Measurements from ENCODE around the gene TCIRG1.
"Not testable (repeated sequence)": the region's sequence is repeated elsewhere in the genome, so short reads cannot be mapped to it uniquely, and the experiment has no call there.

Gene TCIRG1

DNA sequence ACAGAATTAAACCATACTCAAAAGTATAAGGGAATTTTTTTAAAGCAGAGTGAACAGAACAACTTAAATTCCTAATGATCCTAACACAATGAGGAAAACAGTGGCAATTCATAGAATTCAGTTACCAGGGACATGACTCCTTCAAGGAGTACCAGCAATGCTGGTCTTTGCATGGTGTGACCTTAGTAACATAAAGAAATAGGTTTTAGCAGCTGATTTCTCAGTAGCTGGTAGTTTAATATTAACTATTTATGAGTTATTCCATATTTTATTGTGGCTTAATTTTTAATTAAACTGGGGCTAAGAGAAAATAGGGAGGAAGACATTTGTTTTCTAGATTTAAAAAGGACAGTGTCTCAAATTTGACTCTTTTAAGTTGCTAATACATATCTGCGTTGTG, 51.5 kb downstream of the TCIRG1 start:
- Histone ChIP-seq H3K27ac (ENCODE audit: low read depth, low read length) (no peak overlapping the region), H3K36me3 (ENCODE audit: control insufficient read depth, insufficient read depth, low read length) (peaks cover 11% of the 10 kb centered on the region), H3K9me3 (ENCODE audit: control insufficient read depth, insufficient read depth, low read depth, low read length) (no peaks in the 10 kb centered on the region), H3K9ac (ENCODE audit: low read length) (no peak overlapping the region), H3K4me3 (ENCODE audit: low read depth, low read length) (no peak overlapping the region), H3K27me3 (ENCODE audit: control insufficient read depth, insufficient read depth, low read length) (no peaks in the 10 kb centered on the region), H3K4me1 (ENCODE audit: control insufficient read depth, insufficient read depth, low read length) (no peaks in the 10 kb centered on the region)

DNA sequence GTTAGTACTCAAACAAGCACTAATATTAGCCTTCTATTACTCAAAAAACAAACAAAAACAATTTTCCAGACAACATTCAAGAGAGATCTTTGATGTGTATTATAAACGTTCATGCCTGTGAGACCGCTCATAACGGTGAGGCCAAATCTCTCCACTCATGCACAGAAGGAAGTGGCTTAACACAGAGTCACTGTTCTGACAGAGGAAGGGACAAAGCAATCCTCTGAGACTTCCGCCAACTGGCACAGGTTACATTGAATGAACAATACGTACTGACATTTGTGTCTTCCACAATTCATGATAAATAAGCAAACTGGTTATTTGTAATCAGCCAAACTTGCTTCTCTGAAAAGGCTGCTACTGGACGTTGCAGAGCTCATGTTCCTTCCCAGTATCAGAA, 51.9 kb downstream of the TCIRG1 start:
- H3K27me3 ChIP-seq (ENCODE audit: control insufficient read depth, insufficient read depth, low read length), result no peaks in the 10 kb centered on the region
- no peak overlapping the region for H3K27ac ChIP-seq (ENCODE audit: low read depth, low read length)
- H3K4me3 ChIP-seq (ENCODE audit: low read depth, low read length), result no peak overlapping the region
- no peaks in the 10 kb centered on the region for H3K4me1 ChIP-seq (ENCODE audit: control insufficient read depth, insufficient read depth, low read length)
- no peak overlapping the region for H3K9ac ChIP-seq (ENCODE audit: low read length)
- peaks cover 11% of the 10 kb centered on the region for H3K36me3 ChIP-seq (ENCODE audit: control insufficient read depth, insufficient read depth, low read length)
- H3K9me3 ChIP-seq (ENCODE audit: control insufficient read depth, insufficient read depth, low read depth, low read length), result no peaks in the 10 kb centered on the region

DNA sequence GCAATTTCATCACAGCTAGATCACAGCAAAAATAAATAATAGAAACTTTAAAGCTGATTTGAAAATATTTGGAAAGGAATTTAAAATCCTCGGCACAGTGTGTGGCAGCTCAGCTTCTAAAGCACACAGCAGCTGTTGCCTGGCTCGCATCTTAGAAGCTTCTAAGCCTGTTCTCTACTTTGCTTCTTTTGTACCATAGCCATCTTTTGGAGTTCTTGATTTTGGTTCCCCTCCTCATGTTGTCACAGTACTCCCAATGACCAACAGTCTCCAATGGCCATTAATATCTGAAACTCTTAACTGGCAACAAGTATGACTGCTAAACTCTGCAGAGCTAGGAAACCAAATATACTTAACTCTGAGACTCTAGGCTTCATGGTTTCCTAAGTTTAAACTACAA, 53.6 kb downstream of the TCIRG1 start:
- Histone ChIP-seq H3K36me3 (ENCODE audit: control insufficient read depth, insufficient read depth, low read length) (peaks cover 16% of the 10 kb centered on the region), H3K27me3 (ENCODE audit: control insufficient read depth, insufficient read depth, low read length) (no peaks in the 10 kb centered on the region), H3K27ac (ENCODE audit: low read depth, low read length) (no peak overlapping the region), H3K4me1 (ENCODE audit: control insufficient read depth, insufficient read depth, low read length) (no peaks in the 10 kb centered on the region), H3K9me3 (ENCODE audit: control insufficient read depth, insufficient read depth, low read depth, low read length) (no peaks in the 10 kb centered on the region), H3K9ac (ENCODE audit: low read length) (no peak overlapping the region), H3K4me3 (ENCODE audit: low read depth, low read length) (no peak overlapping the region)

DNA sequence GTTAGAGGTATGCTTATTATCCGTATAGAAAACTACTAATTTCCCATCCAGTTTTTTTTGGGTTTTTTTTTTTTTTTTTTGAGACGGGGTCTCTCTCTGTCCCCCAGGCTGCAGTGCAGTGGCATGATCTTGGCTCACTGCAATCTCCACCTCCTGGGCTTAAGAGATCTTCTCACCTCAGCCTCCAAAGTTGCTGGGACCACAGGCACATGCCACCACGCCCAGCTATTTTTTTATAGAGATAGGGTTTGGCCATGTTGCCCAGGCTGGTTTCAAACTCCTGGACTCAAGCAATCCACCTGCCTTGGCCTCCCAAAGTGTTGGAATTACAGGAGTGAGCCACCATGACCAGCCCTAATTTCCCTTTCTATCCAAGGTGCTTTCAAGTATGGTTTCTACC, 54.1 kb downstream of the TCIRG1 start:
- not testable (repeated sequence) for H3K4me3 ChIP-seq (ENCODE audit: low read depth, low read length); H3K9ac ChIP-seq (ENCODE audit: low read length); H3K27ac ChIP-seq (ENCODE audit: low read depth, low read length); H3K9me3 ChIP-seq (ENCODE audit: control insufficient read depth, insufficient read depth, low read depth, low read length); H3K4me1 ChIP-seq (ENCODE audit: control insufficient read depth, insufficient read depth, low read length); H3K27me3 ChIP-seq (ENCODE audit: control insufficient read depth, insufficient read depth, low read length)
- H3K36me3 ChIP-seq (ENCODE audit: control insufficient read depth, insufficient read depth, low read length), result peaks cover 20% of the 10 kb centered on the region

DNA sequence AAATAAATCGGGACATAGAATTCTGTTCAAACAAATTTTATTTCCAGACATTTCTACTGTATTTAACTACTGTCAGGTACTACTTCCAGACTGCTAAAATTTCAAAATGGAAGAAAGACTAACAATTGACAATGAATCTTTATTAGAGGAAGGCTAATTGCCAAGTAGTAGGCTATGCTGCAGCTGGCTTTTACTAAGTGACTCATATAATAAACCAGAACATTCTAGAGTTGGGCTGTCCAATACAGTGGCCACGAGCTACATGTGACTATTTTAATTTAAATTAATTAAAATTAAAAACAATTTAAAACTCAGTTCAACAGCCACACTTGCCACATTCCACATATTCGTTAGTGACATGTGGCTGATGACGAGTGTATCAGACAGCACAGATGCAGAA, 54.7 kb downstream of the TCIRG1 start:
- no peaks in the 10 kb centered on the region for H3K27me3 ChIP-seq (ENCODE audit: control insufficient read depth, insufficient read depth, low read length)
- no peak overlapping the region for H3K27ac ChIP-seq (ENCODE audit: low read depth, low read length)
- H3K36me3 ChIP-seq (ENCODE audit: control insufficient read depth, insufficient read depth, low read length), result peaks cover 20% of the 10 kb centered on the region
- no peak overlapping the region for H3K9ac ChIP-seq (ENCODE audit: low read length)
- H3K9me3 ChIP-seq (ENCODE audit: control insufficient read depth, insufficient read depth, low read depth, low read length), result no peaks in the 10 kb centered on the region
- H3K4me1 ChIP-seq (ENCODE audit: control insufficient read depth, insufficient read depth, low read length), result no peaks in the 10 kb centered on the region
- no peak overlapping the region for H3K4me3 ChIP-seq (ENCODE audit: low read depth, low read length)

DNA sequence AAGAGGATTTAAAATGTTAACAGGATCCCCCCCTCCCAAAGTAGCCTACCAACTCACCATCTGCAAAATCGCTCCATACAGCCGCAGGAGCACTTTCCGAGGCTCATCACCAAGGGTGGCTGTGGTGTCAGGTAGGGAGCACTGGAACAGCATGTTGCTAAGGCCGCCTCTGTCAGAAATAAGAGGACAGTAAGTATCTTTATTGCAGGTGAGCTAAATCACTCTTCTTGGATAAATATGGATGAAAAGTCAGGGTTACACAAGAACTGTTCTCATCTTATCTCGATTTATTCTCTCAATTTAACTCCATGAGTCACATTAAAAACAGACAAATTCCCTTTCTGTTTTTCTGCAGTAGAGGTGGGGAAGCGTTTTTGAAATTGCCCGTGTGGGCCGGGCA, 58.1 kb downstream of the TCIRG1 start:
- no peaks in the 10 kb centered on the region for H3K27me3 ChIP-seq (ENCODE audit: control insufficient read depth, insufficient read depth, low read length)
- no peak overlapping the region for H3K27ac ChIP-seq (ENCODE audit: low read depth, low read length)
- no peaks in the 10 kb centered on the region for H3K9me3 ChIP-seq (ENCODE audit: control insufficient read depth, insufficient read depth, low read depth, low read length)
- no peak overlapping the region for H3K4me3 ChIP-seq (ENCODE audit: low read depth, low read length)
- H3K9ac ChIP-seq (ENCODE audit: low read length), result no peak overlapping the region
- H3K36me3 ChIP-seq (ENCODE audit: control insufficient read depth, insufficient read depth, low read length), result peaks cover 20% of the 10 kb centered on the region
- peaks cover 8% of the 10 kb centered on the region; the same call in 1 of the 2 replicates for H3K4me1 ChIP-seq (ENCODE audit: control insufficient read depth, insufficient read depth, low read length)

DNA sequence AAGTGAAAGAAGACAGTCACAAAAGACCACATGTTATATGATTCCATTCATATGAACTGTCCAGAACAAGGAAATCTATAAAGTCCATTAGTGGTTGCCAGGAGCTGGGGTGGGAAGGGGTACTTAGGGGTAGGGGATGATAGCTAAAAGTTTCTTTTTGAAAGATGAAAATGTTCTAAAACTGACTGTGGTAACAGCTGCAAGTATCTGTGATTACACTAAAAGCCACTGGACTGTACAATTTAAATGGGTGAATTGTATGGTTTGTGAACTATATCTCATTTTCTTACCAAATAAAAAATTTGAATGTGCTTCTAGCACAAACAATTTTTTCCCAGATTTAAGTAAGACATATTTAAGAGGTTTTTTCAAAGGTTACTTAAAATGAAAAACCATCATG, 60.2 kb downstream of the TCIRG1 start:
- Histone ChIP-seq H3K4me3 (ENCODE audit: low read depth, low read length) (no peak overlapping the region), H3K9me3 (ENCODE audit: control insufficient read depth, insufficient read depth, low read depth, low read length) (no peaks in the 10 kb centered on the region; the same call in 1 of the 2 replicates), H3K36me3 (ENCODE audit: control insufficient read depth, insufficient read depth, low read length) (peaks cover 25% of the 10 kb centered on the region), H3K27me3 (ENCODE audit: control insufficient read depth, insufficient read depth, low read length) (no peaks in the 10 kb centered on the region), H3K27ac (ENCODE audit: low read depth, low read length) (0 out of 2 replicates have a peak overlapping the region, but pooled peaks have one; percentile 5), H3K9ac (ENCODE audit: low read length) (no peak overlapping the region), H3K4me1 (ENCODE audit: control insufficient read depth, insufficient read depth, low read length) (peaks cover 8% of the 10 kb centered on the region; the same call in 1 of the 2 replicates)

DNA sequence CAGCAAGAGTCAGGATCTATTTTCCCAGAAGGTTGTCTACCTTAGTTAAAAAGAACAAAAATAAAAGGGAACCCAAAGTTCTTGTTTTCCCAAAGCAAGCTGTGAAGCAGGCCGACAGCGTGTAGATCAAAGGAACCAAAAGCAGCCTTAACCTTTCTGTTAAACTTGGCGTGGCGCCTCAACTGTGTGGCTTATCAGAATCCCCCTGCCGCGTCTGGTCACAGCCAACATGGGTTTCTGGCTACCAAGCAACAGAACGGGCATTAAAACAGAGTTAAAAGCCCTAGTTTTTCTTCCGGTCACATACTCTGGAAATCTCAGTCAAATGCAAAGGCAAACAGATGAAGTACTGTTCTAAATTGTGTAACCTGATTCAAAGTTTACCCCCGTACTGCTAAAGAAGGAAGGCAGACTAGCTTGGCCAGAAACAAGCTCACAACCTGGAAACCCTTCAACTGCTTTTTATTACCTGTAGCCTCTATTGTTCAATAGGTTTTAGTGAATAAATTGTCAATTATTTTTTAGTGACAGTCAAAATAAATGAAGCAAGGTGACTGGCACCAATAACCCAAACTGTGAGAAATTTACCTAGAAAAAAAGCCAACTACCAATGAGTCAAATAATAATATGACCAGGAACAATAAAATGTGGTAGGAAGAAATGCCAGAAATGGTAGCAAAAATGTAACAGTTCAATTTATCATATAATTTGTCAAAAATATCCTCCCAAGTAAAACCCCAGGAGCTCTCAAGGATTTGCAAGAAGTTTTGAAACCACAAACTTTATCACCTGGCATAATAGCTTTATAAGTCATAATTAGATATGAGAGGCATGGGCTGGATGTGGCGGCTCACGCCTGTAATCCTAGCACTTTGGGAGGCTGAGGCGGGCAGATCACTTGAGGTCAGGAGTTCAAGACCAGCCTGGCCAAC, 60.9 kb downstream of the TCIRG1 start:
- Histone ChIP-seq H3K4me3 (ENCODE audit: low read depth, low read length) (no peak overlapping the region), H3K9me3 (ENCODE audit: control insufficient read depth, insufficient read depth, low read depth, low read length) (no peaks in the 10 kb centered on the region; the same call in 1 of the 2 replicates), H3K4me1 (ENCODE audit: control insufficient read depth, insufficient read depth, low read length) (peaks cover 8% of the 10 kb centered on the region; the same call in 1 of the 2 replicates), H3K27me3 (ENCODE audit: control insufficient read depth, insufficient read depth, low read length) (no peaks in the 10 kb centered on the region), H3K36me3 (ENCODE audit: control insufficient read depth, insufficient read depth, low read length) (peaks cover 18% of the 10 kb centered on the region), H3K9ac (ENCODE audit: low read length) (no peak overlapping the region), H3K27ac (ENCODE audit: low read depth, low read length) (0 out of 2 replicates have a peak overlapping the region, but pooled peaks have one; percentile 5)
